DOHH2 (cell line): ENCODE data around the gene CACNA2D3.

Source experiments
- H3F3A ChIP-seq: fragments of 200-600 bp; sonication (generic), shearing (Covaris generic); 2 replicates; pipeline ENCODE4 v1.6.0; 2016; ENCODE audit warnings: antibody characterized with exemption, mild to moderate bottlenecking; ENCODE audit not compliant: control insufficient read depth, insufficient read depth
- H3K27ac ChIP-seq: fragments of 200-600 bp; sonication (generic); 2 replicates; pipeline ENCODE4 v1.5.1; 2014; ENCODE audit warnings: low read depth, mild to moderate bottlenecking, low read length, moderate library complexity
- H3K27me3 ChIP-seq: fragments of 200-600 bp; sonication (generic); 2 replicates; pipeline ENCODE4 v1.6.1; 2014; ENCODE audit warnings: mild to moderate bottlenecking, low read length, mixed read lengths; ENCODE audit not compliant: control insufficient read depth
- H3K36me3 ChIP-seq: fragments of 200-600 bp; sonication (generic); 2 replicates; pipeline ENCODE4 v1.6.1; 2014; ENCODE audit warnings: mild to moderate bottlenecking, low read length, moderate library complexity, mixed read lengths; ENCODE audit not compliant: control insufficient read depth
- H3K4me1 ChIP-seq: fragments of 200-600 bp; sonication (generic); 2 replicates; pipeline ENCODE4 v1.6.1; 2014; ENCODE audit warnings: mild to moderate bottlenecking, low read length, mixed read lengths; ENCODE audit not compliant: control insufficient read depth
- H3K4me2 ChIP-seq: fragments of 200-600 bp; sonication (generic); 2 replicates; pipeline ENCODE4 v1.6.0; 2014; ENCODE audit warnings: mild to moderate bottlenecking, low read length, moderate library complexity
- H3K4me3 ChIP-seq: fragments of 200-600 bp; sonication (generic); 2 replicates; pipeline ENCODE4 v1.5.1; 2014; ENCODE audit warnings: mild to moderate bottlenecking, low read length, mixed read lengths
- H3K79me2 ChIP-seq: fragments of 200-600 bp; sonication (generic); 2 replicates; pipeline ENCODE4 v1.6.1; 2014; ENCODE audit warnings: mild to moderate bottlenecking, low read length, mixed read lengths; ENCODE audit not compliant: control insufficient read depth
- H3K9me2 ChIP-seq: fragments of 200-600 bp; sonication (generic); replicated peaks from 2 replicates; pipeline ENCODE4 v1.6.1; 2014; ENCODE audit warnings: mild to moderate bottlenecking, low read length, mixed read lengths; ENCODE audit not compliant: control insufficient read depth
- H3K9me3 ChIP-seq: fragments of 200-600 bp; sonication (generic); 2 replicates; pipeline ENCODE4 v1.6.1; 2014; ENCODE audit warnings: antibody characterized with exemption, low read length, mixed read lengths; ENCODE audit not compliant: control insufficient read depth, insufficient read depth
- H4K20me1 ChIP-seq: fragments of 200-600 bp; sonication (generic); 2 replicates; pipeline ENCODE4 v1.6.0; 2014; ENCODE audit warnings: low read depth, mild to moderate bottlenecking, antibody characterized with exemption, low read length, moderate library complexity; ENCODE audit not compliant: control insufficient read depth, insufficient read depth
- CTCF ChIP-seq: fragments of 200-600 bp; sonication (generic); IDR thresholded peaks from one replicate; pipeline ENCODE4 v1.5.1; 2014; ENCODE audit warnings: antibody characterized with exemption, mild to moderate bottlenecking, low read depth, low read length; ENCODE audit not compliant: poor library complexity, severe bottlenecking
- EZH2phosphoT487 ChIP-seq: fragments of 200-600 bp; sonication (generic); IDR thresholded peaks from 2 replicates; pipeline ENCODE4 v1.6.1; 2017; ENCODE audit warnings: borderline replicate concordance, mild to moderate bottlenecking, antibody characterized with exemption, low read length, moderate library complexity, mixed read lengths

The CACNA2D3 gene

GRCh38 chr3:54311211-54311747, 188.9 kb downstream of the CACNA2D3 start:
- Histone ChIP-seq H3K4me1 (no peaks in the 10 kb centered on the region), H3K9me2 (no peaks in the 10 kb centered on the region), H3K4me3 (no peak overlapping the region), H4K20me1 (no peaks in the 10 kb centered on the region), H3K79me2 (no peaks in the 10 kb centered on the region), H3K36me3 (no peaks in the 10 kb centered on the region), H3K27ac (no peak overlapping the region), H3K9me3 (no peaks in the 10 kb centered on the region), H3F3A (no peaks in the 10 kb centered on the region), H3K27me3 (no peaks in the 10 kb centered on the region), H3K4me2 (no peak overlapping the region)
- TF ChIP-seq CTCF = no peak
- TF ChIP-seq EZH2phosphoT487 = no peak

- Histone ChIP-seq H3K27ac (no peak overlapping the region), H3K4me1 (no peaks in the 10 kb centered on the region), H3K79me2 (no peaks in the 10 kb centered on the region), H3F3A (no peaks in the 10 kb centered on the region), H3K9me2 (no peaks in the 10 kb centered on the region), H3K27me3 (no peaks in the 10 kb centered on the region), H3K4me3 (no peak overlapping the region), H3K4me2 (no peak overlapping the region), H3K9me3 (no peaks in the 10 kb centered on the region), H3K36me3 (no peaks in the 10 kb centered on the region), H4K20me1 (no peaks in the 10 kb centered on the region)
- no peak for TF ChIP-seq CTCF
- no peak for TF ChIP-seq EZH2phosphoT487
These were observed 190.0 kb downstream of the CACNA2D3 start for GRCh38 chr3:54312156-54312899.

GRCh38 chr3:54313418-54313817, 191.1 kb downstream of the CACNA2D3 start:
- no peaks in the 10 kb centered on the region for H4K20me1 ChIP-seq
- no peak overlapping the region for H3K4me2 ChIP-seq
- H3K4me1 ChIP-seq = no peaks in the 10 kb centered on the region

More at GRCh38 chr3:54313418-54313817, 191.1 kb downstream of the CACNA2D3 start:
- Histone ChIP-seq H3K9me2 (no peaks in the 10 kb centered on the region), H3K27me3 (no peaks in the 10 kb centered on the region), H3F3A (no peaks in the 10 kb centered on the region), H3K36me3 (no peaks in the 10 kb centered on the region), H3K9me3 (no peaks in the 10 kb centered on the region), H3K4me3 (no peak overlapping the region), H3K27ac (no peak overlapping the region), H3K79me2 (no peaks in the 10 kb centered on the region)
- no peak for TF ChIP-seq EZH2phosphoT487
- TF ChIP-seq CTCF = no peak
